A172 (cell line): ENCODE measurements around the gene ARL4D. TPM values are rescaled to one million over a fixed set of nuclear protein-coding genes. Genes with fewer than 3 reads are reported as not detected.
A peak's percentile ranks its signal among the peaks of the same experiment; 100 is the strongest.

ENCODE experiments used
- DNase-seq: peaks from one replicate; pipeline ENCODE4 v3.0.0-alpha.2; 2015; ENCODE audit warnings: low spot score
- total RNA-seq: library from RNA; depleted of rRNA; stranded (reverse); fragments of >200 nt; shearing (Covaris generic); gene quantifications from 2 replicates; pipeline ENCODE4 v1.2.3, GENCODE V29; 2014

The ARL4D gene
- total RNA-seq, 1 experiment from 2014 or later: 7.1 TPM

DNA sequence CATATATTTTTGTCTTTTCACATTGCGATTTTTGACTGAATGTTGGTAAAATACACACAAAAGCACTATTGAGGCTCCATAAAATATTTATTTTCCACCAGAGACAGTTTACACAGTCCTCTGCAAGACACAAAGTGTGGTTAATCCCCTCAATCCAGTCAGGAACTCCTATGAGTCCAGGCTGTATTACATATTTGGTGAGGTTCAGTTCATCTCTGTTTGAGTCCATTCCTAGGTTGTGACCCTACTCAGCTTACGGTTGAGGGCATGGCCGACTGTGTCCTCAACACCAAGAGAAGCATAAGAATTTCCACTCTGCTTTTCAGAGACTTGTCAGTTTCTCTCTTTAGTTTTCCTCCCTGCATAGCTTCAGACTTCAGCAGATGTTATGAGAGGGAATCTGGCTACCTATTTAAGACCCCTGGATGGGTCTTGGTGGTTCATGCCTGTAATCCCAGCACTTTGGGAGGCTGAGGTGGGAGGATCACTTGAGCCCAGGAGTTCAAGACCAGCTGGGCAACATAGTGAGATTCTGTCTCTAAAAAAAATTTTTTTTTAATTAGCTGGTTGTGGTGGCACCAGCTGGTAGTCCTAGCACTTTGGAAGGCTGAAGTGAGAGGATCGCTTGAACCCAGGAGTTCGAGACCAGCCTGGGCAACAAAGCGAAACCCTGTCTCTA, 25.1 kb downstream of the ARL4D start:
- no peak for DNase-seq

DNA sequence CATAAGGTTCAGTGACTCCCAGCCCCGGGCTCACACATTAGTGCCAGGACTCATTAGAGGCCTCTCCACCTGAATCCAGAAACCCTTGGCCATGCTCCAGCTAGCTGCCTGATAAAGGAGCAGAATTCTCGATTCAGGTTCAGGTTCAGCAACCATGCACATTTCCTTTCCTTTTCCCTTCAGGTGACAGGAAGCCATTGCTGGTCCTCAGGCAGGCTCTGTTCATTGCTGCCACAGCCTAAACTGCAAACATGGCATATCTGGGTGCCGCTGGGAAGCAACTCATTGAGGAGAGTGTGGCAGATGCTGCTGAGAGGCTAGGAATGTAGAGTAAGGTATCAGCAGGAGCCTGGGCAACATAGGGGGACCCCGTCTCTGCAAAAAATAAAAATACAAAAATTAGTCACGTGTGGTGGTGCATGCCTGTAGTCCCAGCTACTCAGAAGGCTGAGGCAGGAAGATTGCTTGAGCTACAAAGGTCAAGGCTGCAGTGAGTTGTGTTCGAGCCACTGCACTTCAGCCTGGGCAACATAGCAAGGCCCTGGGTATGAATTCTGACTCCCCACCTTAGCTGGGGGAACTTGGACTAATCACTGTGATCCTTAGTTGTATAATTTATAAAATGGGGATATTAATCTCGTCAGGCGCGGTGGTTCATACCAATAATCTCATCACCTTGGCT, 28.7 kb downstream of the ARL4D start:
- DNase-seq: no peak

DNA sequence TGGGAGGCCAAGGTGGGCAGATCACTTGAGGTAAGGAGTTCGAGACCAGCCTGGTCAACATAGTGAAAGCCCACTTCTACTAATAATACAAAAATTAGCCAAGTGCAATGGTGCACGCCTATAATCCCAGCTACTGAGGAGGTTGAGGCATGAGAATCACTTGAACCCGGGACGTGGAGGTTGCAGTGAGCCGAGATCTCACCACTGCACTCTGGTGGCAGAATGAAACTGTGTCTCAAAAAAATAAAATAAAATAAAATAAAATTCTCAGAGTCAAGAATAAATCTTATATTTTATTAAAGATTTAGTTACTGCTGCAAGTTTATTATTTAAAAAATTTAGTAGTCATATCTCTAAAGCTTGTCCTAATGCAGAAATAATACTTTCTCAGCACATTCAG, 29.7 kb downstream of the ARL4D start:
- DNase-seq: no peak

DNA sequence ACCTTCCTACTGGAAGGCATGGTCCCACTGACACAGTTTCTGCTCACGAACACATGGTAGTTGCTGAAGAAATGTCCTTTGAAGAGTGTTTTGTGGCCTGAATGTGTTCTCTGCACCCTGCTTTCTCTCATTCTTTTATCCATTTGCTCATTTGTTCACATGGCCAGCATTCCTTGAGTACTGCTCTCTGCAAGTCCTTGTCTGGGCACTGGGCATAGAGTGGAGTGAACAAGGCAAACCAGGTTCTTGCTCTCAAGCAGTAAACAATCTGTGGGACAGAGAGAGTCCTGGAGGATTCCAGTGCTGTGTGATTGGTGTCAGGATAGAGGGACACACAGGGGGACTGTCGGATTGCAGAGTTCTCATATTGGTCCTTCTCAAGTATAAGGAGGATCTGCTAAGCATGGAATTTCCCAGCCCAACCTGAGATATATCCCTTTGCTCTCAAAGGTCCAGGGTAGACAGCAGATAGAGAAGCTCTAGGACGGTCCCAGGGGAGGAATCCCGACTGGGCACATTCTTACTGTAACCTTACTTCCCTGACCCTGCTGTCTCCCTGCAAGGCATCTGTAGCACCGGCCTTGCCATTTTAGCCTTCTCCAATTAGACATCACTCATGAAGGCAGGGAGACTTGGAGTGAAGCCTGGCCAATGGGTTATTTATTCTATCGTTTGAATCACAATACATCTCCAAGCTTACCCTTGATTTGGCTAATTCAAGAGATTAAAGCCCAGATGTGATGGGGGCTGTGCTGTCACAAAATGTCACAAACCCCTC, 32.3 kb downstream of the ARL4D start:
- DNase-seq: no peak

DNA sequence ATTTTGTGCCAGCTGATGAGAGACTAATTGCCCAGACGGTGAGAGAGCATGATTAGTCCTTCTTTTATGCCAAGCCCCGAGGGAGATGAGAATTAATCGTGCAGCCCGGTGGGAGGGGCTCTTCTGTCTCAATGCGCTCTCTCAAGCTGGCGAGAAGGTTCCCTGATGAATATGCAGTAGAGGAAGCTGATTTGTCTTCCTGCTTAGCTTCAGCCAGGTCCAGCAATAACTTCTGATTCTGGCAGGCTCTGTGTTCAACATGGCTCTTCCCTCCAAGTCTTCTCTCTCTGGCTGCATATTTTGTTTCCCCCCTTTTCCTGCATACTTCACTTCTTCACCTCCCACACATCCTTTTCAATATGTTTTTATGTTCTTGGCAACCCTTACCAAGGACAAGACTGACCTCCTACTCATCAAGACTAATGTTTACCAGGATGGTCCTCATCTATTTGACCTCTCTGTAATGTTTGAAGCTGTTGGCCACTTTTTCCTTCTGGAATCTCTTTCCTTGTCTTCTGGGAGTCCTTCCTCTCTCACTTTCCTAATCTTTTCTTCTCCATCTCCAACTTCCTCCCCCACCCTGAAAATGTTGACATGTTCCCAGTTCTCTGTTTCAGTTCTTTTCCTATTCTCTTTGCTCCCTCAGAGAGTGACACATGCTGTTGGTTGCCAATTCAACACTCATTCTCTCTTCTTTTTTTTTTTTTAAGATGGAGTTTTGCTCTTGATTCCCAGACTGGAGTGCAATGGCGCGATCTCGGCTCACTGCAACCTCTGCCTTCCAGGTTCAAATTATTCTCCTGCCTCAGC, 33.1 kb downstream of the ARL4D start:
- no peak for DNase-seq

DNA sequence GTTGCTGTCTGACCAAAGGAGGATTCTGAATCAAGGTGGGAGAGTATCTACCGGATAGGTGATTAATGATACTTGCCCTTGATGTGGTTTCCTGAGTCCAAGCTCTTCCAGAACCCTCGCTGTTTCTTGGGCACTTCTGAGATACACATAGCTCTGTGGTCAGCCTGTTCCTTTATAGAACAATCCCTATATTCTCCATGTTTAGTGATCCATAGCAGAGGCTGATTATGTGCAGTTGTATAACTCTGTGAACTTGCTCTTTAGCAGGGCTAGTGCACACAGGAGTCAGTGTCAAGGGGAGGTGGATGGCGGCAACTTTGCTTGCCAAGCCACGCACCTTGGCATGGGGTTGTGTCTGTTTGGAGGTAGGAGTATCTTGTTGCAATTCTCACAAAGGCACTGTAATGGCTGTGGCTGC, 36.1 kb downstream of the ARL4D start:
- peak; percentile 48 for DNase-seq

DNA sequence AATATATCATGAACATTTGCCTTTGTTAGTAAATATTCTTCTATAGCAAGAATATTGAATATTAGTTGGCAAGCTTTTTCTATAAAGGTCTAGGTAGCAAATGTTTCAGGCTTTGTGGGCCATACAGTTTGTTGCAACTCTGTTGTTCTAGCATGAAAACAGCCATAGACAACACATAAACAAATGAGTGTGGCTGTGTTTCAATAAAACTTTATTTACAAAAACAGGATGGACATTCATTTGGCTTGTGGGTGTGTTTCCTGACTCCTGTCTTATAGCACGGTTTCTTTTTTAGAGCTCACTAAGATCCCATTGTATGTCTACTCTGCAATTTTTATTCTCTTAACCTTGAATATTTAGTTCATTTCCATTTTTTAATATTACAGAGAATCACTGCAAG, 39.0 kb downstream of the ARL4D start:
- DNase-seq: no peak

DNA sequence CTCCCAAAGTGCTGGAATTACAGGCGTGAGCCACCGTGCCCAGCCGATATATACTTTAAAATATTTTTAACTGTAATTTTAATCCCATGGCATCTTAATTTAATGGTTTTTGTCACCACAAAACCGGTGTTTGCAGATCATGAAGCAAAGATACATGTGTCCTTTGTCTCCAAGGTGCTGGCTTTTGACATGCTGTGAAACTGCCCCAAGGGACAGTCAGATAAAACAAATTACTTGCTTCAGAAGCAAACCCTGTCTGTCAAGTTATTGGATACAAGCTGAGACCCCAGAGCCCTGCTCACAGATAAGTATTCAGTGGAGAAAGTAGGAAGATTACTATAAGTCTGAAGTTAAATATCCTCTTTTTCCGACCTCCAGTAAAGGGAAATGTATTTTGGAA, 39.8 kb downstream of the ARL4D start:
- DNase-seq: no peak

DNA sequence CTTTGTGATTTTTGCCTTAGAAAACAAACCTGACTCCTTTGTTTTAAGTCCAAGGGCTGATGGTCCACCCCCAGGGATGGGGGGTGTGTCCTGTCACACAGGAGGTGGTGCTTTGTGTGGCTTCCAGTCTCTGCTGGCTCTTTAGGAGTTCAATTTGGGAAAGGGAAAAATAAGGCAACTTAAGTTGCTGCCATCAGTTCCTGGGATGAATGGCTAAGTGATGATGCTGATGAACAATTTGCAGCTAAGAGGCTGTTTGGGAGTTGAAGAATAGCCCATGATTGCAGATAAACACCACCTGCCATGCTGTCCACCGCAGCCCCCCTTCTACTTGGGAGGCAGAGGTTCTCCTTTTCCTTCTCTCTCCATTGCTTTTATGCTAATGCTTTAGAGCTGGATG, 40.2 kb downstream of the ARL4D start:
- DNase-seq: no peak

DNA sequence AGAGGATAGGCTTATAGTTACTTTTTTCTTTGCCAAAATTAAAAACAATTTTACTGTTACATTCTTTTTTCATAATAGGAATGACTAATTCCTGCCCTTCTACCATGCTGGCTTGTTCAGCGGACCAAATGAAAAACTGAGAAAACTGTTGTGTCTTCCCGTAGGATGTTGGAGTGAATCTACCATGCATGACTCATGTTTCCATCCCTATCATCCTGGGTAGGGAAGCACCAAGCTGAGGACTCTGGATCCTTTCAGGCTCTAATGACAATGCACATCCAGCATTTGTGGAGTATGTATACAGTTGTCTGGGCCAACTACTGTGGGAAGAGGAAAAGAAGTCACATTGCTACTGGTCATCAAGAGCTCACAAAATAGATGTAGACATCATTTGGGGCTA, 43.9 kb downstream of the ARL4D start:
- no peak for DNase-seq

DNA sequence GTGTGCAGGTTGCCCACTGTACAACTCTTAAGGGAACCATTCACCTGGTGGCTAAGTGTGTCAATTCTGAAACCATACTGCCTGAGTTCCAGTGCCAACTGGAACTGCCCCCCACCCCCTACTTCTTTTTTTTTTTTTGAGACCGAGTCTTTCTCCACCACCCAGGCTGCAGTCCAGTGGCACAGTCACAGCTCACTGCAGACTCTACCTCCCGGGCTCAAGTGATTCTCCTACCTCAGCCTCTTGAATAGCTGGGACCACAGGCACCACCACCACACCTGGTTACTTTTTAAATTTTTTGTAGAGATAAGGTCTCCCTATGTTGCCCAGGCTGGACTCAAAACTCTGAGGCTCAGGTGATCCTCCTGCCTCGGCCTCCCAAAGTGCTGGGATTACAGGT, 44.6 kb downstream of the ARL4D start:
- no peak for DNase-seq

DNA sequence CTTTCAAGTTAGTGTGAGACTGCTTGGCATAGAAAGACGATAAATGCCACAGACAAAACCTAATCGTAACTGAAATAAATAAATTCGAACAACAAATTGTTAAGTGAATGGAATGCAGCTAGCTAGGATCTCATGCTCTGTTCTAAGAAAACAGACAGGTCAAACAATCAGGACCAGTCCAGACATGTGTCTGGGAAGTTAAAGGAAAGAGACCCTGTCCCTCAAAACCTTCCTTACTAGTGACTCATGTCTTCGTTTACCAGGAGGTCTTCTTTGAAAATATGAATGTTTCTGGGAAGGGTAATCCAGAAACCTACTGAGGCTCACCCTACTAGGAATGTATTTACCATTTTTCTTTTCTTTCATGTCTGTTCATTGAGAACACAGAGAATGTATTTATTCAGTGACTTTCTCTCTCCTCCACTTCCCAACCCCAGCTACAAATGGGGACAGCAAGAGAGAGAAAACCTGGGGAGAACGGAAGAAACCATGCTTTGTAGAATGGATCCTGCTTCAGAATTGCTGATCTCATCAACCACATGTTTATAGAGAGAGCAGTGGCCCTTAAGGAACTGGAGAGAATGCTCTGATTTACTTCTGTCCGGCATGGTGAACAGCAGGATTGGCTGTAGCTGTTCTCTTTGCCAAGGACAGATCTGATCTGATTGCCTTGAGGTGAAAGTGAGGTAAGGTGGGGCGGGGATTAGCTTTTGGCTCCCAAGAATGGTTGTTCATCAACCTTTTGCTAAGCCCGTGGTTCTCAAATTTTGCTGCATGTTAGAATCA, 45.6 kb downstream of the ARL4D start:
- DNase-seq: no peak

DNA sequence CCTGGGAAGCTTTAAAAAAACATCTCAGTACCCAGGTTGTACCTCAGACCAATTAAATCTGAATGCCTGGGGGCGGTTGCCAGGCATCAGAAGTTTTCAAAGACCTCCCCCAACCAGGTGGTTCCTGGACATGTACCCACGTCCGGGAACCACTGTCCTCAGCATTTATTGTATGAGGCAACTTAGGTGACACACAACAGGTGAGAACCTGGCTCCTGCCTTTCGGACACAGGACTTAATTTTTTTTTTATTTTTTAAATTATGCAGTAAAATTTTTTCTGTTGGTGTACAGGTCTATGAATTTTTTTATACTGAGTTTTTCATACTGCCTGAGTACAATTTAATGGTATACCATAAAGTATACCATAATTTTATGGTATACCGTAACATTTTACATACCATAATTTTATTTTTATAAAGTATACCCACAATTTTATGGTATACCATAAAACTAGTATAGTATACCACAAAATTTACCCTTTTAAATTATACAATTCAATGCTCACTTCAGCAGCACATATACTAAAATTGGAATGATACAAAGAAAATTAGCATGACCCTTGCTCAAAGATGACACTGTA, 46.3 kb downstream of the ARL4D start:
- no peak for DNase-seq

DNA sequence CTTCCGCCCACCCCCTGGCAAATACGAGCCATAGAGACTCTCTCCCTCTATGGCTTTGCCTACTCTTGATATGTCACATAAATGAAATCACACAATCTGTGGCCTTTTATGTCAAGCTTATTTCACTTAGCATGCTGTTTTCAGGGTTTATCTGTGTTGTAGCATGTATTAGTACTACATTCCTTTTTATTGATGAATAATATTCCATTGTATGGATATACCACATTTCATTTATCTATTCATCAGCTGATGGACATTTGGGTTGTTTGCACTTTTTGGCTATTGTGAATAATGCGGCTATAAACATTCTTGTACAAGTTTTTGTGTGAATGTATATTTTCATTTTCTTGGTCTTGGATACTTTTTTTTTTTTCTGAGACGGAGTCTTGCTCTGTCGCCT, 48.0 kb downstream of the ARL4D start:
- no peak for DNase-seq

DNA sequence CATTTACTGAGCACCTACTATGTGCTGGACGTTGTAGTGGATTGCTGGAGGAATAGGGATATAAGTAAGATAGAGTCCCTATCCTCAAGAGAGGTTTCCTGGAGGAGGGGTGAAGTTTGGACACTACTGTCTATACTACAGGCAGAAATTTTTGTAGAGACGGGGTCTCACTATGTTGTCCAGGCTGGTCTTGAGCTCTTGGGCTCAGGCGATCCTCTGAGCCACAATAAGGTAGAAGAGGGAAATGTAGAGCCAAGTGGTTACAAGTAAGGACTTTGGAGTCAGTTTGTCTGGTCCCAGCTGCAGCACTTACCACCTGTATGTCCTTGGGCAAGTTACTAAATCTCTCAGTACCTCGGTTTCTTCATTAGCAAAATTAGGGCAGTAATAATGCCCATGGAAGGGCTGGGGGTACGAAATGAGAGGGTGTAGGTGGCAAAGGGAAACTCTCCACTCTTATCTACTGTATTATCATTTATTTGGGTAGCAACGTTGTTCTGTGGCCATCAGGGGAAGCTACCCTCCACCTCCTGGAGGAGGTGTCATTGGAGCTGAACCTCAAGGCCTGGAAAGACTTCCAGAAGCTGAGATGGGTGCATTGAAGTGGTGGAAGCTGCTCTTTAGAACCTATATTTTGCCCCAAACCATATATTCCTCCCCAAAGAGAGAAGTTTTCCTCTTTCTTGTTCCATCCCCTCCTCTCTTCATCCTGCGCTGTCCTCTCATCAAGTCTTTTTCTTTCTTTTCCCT, 50.1 kb downstream of the ARL4D start:
- no peak for DNase-seq

DNA sequence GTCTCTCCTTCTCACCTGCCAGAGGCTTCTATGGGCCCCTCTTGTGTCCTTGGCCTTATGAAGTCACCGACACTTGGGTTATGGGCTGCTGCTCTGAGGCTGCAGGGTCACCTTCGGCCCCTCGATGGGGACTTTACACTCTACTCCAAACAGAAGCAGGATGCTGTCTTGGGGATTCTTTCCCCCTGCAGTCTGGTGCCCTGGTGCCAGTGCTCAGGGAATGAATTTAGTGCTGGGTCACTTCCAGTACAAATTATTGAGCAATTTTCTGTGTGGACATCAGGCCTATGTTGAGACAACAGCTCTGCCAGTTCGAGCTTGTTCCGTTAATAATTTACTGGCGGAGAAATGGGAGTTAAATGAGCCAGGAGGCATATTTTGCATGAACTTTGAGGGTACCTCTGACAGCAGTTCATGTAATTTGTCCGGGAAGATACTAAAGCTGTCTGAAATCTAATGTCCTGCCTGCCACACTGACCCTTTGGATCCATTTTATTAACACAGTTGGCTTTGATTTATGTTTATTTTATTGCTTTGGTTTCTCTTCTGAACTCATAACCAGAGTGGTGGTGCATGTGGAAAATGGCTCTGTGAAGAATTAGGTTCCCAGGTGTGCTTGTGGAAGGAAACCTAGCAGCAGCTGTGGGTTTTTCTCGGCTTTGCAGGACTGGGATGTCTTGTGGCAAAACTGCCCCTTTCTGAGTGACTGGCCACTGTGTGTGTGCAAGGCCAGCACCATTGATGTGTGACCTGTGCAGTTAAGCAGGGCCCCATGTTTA, 50.9 kb downstream of the ARL4D start:
- DNase-seq: no peak
